ENCODE data around the gene HOXC5.

HOXC5 gene

GRCh38 chr12:54042970-54043853 is 10.4 kb downstream of the HOXC5 start:
- TF ChIP-seq EZH2 (optimal IDR thresholded peaks at IDR 0.05; ENCODE audit: low read depth, low read length) = no peak
- TF ChIP-seq CTCF (IDR thresholded peaks at IDR 0.05; ENCODE audit: low read length) = no peak
- TF ChIP-seq EZH2phosphoT487 (IDR thresholded peaks at IDR 0.05; ENCODE audit: low read length) = no peak
- no peaks in the 10 kb centered on the region for H3K9me3 ChIP-seq (replicated peaks; ENCODE audit: insufficient read depth, low read length)
- H3K36me3 ChIP-seq (replicated peaks; ENCODE audit: insufficient read depth, low read length) = no peaks in the 10 kb centered on the region
- no peaks in the 10 kb centered on the region for H3K79me2 ChIP-seq (ENCODE audit: low read length)
- no peak overlapping the region for H3K4me2 ChIP-seq (ENCODE audit: low read depth, low read length)
- no peaks in the 10 kb centered on the region for H3K4me1 ChIP-seq (ENCODE audit: low read length)
- H3F3A ChIP-seq (ENCODE audit: insufficient read depth, low read length) = no peaks in the 10 kb centered on the region
- no peaks in the 10 kb centered on the region for H3K9me2 ChIP-seq (replicated peaks; ENCODE audit: insufficient read depth, low read length)
- DNase-seq = no peak
- H2AFZ ChIP-seq (ENCODE audit: low read length) = no peak overlapping the region
- H4K20me1 ChIP-seq (ENCODE audit: insufficient read depth, low read length) = no peaks in the 10 kb centered on the region
- no peak overlapping the region for H3K27ac ChIP-seq (ENCODE audit: low read length)
- no peak overlapping the region for H3K9ac ChIP-seq (ENCODE audit: low read length)
- peaks cover 75% of the 10 kb centered on the region for H3K27me3 ChIP-seq (replicated peaks; ENCODE audit: insufficient read depth, low read length)
- no peak overlapping the region for H3K4me3 ChIP-seq (ENCODE audit: low read length)

GRCh38 chr12:54044425-54045103 is 11.7 kb downstream of the HOXC5 start:
- peaks cover 75% of the 10 kb centered on the region for H3K27me3 ChIP-seq (replicated peaks; ENCODE audit: insufficient read depth, low read length)

DNA sequence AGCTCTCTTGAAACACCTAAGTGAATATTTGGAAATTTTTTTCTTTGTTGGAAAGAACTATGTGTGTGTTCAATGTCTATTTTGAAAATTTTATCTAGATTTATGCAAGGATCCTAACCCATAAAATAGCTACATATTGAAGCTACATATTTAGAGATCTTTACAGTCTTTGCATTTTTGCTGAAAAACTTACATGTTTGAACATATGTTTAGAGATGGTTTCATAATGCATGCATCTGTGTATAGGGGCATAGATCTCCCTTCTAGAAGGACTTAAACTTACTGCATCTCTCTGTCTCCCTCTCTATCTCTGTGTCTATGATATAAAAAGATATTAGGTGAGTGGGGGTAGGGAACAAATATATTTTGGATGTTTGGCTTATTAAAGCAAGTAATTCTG is 12.6 kb downstream of the HOXC5 start:
- H3K9me2 ChIP-seq (replicated peaks; ENCODE audit: insufficient read depth, low read length) = no peaks in the 10 kb centered on the region
- no peaks in the 10 kb centered on the region for H3K79me2 ChIP-seq (ENCODE audit: low read length)
- no peaks in the 10 kb centered on the region for H4K20me1 ChIP-seq (ENCODE audit: insufficient read depth, low read length)
- no peak for DNase-seq
- H3K27ac ChIP-seq (ENCODE audit: low read length) = no peak overlapping the region
- H2AFZ ChIP-seq (ENCODE audit: low read length) = no peak overlapping the region
- no peak overlapping the region for H3K9ac ChIP-seq (ENCODE audit: low read length)
- peaks cover 75% of the 10 kb centered on the region for H3K27me3 ChIP-seq (replicated peaks; ENCODE audit: insufficient read depth, low read length)
- H3K4me3 ChIP-seq (ENCODE audit: low read length) = no peak overlapping the region
- no peaks in the 10 kb centered on the region for H3K36me3 ChIP-seq (replicated peaks; ENCODE audit: insufficient read depth, low read length)
- no peaks in the 10 kb centered on the region for H3F3A ChIP-seq (ENCODE audit: insufficient read depth, low read length)
- H3K9me3 ChIP-seq (replicated peaks; ENCODE audit: insufficient read depth, low read length) = no peaks in the 10 kb centered on the region
- H3K4me2 ChIP-seq (ENCODE audit: low read depth, low read length) = no peak overlapping the region
- H3K4me1 ChIP-seq (ENCODE audit: low read length) = no peaks in the 10 kb centered on the region
- TF ChIP-seq EZH2phosphoT487 (IDR thresholded peaks at IDR 0.05; ENCODE audit: low read length) (no peak), CTCF (IDR thresholded peaks at IDR 0.05; ENCODE audit: low read length) (no peak), EZH2 (optimal IDR thresholded peaks at IDR 0.05; ENCODE audit: low read depth, low read length) (no peak)

More at GRCh38 chr12:54044425-54045103, 11.7 kb downstream of the HOXC5 start:
- Histone ChIP-seq H3K9ac (ENCODE audit: low read length) (no peak overlapping the region), H3K79me2 (ENCODE audit: low read length) (no peaks in the 10 kb centered on the region), H3F3A (ENCODE audit: insufficient read depth, low read length) (no peaks in the 10 kb centered on the region), H3K9me3 (replicated peaks; ENCODE audit: insufficient read depth, low read length) (no peaks in the 10 kb centered on the region), H3K4me2 (ENCODE audit: low read depth, low read length) (no peak overlapping the region), H3K36me3 (replicated peaks; ENCODE audit: insufficient read depth, low read length) (no peaks in the 10 kb centered on the region), H4K20me1 (ENCODE audit: insufficient read depth, low read length) (no peaks in the 10 kb centered on the region), H3K27ac (ENCODE audit: low read length) (no peak overlapping the region), H3K4me3 (ENCODE audit: low read length) (no peak overlapping the region), H3K9me2 (replicated peaks; ENCODE audit: insufficient read depth, low read length) (no peaks in the 10 kb centered on the region), H3K4me1 (ENCODE audit: low read length) (no peaks in the 10 kb centered on the region), H2AFZ (ENCODE audit: low read length) (no peak overlapping the region)
- TF ChIP-seq EZH2 (optimal IDR thresholded peaks at IDR 0.05; ENCODE audit: low read depth, low read length) (no peak), CTCF (IDR thresholded peaks at IDR 0.05; ENCODE audit: low read length) (no peak), EZH2phosphoT487 (IDR thresholded peaks at IDR 0.05; ENCODE audit: low read length) (no peak)
- no peak for DNase-seq
